Endodermal cell (in vitro differentiated cells): ENCODE data around the gene OSBPL3. TPM values are rescaled to one million over a fixed set of nuclear protein-coding genes. Genes with fewer than 3 reads are reported as not detected.

ENCODE experiments used
- DNase-seq: peaks from one replicate; pipeline ENCODE4 v3.0.0-alpha.2; 2017
- H3K27ac ChIP-seq: 2 replicates; pipeline ENCODE4 v1.5.1; 2013; ENCODE audit warnings: mild to moderate bottlenecking, low read depth, low read length, moderate library complexity
- H3K27me3 ChIP-seq: 2 replicates; pipeline ENCODE4 v1.6.1; 2013; ENCODE audit warnings: mild to moderate bottlenecking, low read length, moderate library complexity; ENCODE audit not compliant: insufficient read depth, control insufficient read depth, poor library complexity, severe bottlenecking
- H3K36me3 ChIP-seq: 2 replicates; pipeline ENCODE4 v1.7.0; 2013; ENCODE audit warnings: mild to moderate bottlenecking, low read length, moderate library complexity; ENCODE audit not compliant: control insufficient read depth, insufficient read depth
- H3K4me1 ChIP-seq: one replicate; pipeline ENCODE4 v1.7.0; 2013; ENCODE audit warnings: low read length; ENCODE audit not compliant: control insufficient read depth, insufficient read depth
- H3K4me3 ChIP-seq: 2 replicates; pipeline ENCODE4 v1.5.1; 2013; ENCODE audit warnings: mild to moderate bottlenecking, low read length, moderate library complexity
- H3K9ac ChIP-seq: 2 replicates; pipeline ENCODE4 v1.6.1; 2013; ENCODE audit warnings: mild to moderate bottlenecking, low read length, moderate library complexity; ENCODE audit not compliant: poor library complexity, severe bottlenecking; ENCODE audit errors: extremely low read depth
- H3K9me3 ChIP-seq: 2 replicates; pipeline ENCODE4 v1.6.1; 2013; ENCODE audit warnings: mild to moderate bottlenecking, low read length, moderate library complexity; ENCODE audit not compliant: control insufficient read depth
- H3K27ac Mint-ChIP-seq: 2 replicates; pipeline ENCODE4 v1.8.0; 2020; ENCODE audit warnings: mixed read lengths
- H3K27me3 Mint-ChIP-seq: 2 replicates; pipeline ENCODE4 v1.8.0; 2021; ENCODE audit warnings: mild to moderate bottlenecking, mixed read lengths; ENCODE audit not compliant: insufficient read depth
- H3K36me3 Mint-ChIP-seq: 2 replicates; pipeline ENCODE4 v1.8.0; 2020; ENCODE audit warnings: low read depth, mixed read lengths
- H3K4me1 Mint-ChIP-seq: 2 replicates; pipeline ENCODE4 v1.8.0; 2020; ENCODE audit warnings: mixed read lengths
- H3K4me3 Mint-ChIP-seq: 2 replicates; pipeline ENCODE4 v1.8.0; 2020; ENCODE audit warnings: mild to moderate bottlenecking, moderate library complexity, mixed read lengths
- H3K9me3 Mint-ChIP-seq: 2 replicates; pipeline ENCODE4 v1.8.0; 2020; ENCODE audit warnings: mild to moderate bottlenecking, mixed read lengths
- WGBS, 2 experiments: methylation state at CpG; one replicate each; pipeline versions ENCODE4 v1.1.5 to v1.1.7; 2013; ENCODE audit warnings: missing lambda C conversion rate in 2 of 2, mixed read lengths in 1 of 2; ENCODE audit not compliant: insufficient coverage in 1 of 2, insufficient read length in 1 of 2; 5-methylcytosine and 5-hydroxymethylcytosine counted together
- total RNA-seq, 2 donors: library from RNA; stranded (reverse); fragmentation: NEBNext Ultra II Directional in 1 of 2; extraction: Animal tissue kit (Norgen Biotek cat#: 25700) in 1 of 2; gene quantifications; 2 replicates in 1 of 2; 3 replicates in 1 of 2; pipeline ENCODE4 v1.2.1, GENCODE V29; 2021
- TF ChIP-seq, protein P1 (sequence below): fragments of 200-600 bp; sonication (generic); conservative IDR thresholded peaks from 2 replicates; pipeline ENCODE4 v1.5.0; 2021; ENCODE audit warnings: antibody characterized with exemption, mild to moderate bottlenecking

Gene OSBPL3
- total RNA-seq, 2 donors from 2014 or later, result 9.8 to 11.3 TPM

DNA sequence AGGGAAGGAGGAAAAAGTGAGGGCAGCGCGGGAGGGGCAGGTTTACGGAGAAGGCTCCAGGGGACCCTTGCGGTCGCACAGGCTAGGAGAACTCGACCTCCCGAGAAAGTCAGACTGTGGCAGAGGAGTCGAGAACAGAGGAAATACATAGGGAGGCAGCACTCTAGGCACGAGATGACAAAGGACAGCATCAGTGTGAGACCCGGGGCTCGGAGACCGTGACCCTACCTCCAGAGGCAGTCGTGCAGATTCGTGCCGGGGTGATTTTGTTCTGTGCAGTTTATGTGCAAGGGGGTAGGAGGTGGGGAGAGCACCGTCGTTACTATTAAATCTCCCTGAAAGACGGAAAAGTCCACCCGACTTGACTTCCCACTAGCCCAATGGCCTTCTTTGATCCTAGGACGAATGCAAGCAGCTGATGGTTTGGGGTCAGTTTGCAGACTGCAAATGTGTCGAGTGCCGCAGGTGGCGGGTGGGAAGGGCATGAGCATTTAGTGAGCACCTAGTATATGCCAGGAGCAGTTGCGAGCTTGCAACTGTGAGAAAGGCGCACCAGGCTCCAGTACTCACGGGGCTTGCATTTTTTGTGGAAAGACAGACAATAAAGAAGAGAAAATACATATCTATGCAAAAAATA, 674 bp upstream of the OSBPL3 start:
- peaks cover 42% of the 10 kb centered on the region for H3K27me3 ChIP-seq
- H3K9me3 ChIP-seq, result peaks cover 27% of the 10 kb centered on the region
- H3K4me1 Mint-ChIP-seq, result peaks cover 20% of the 10 kb centered on the region
- peaks cover 22% of the 10 kb centered on the region for H3K9me3 Mint-ChIP-seq
- H3K9ac ChIP-seq, result peak overlapping the region; percentile 50
- WGBS, 2 experiments, result 1 to 7% methylated on average over 11 to 26 of the region's 26 CpGs
- H3K27me3 Mint-ChIP-seq, result peaks cover 58% of the 10 kb centered on the region
- peak overlapping the region; percentile 55 for H3K27ac ChIP-seq
- H3K36me3 Mint-ChIP-seq, result peaks cover 1% of the 10 kb centered on the region
- DNase-seq, result no peak
- H3K4me3 ChIP-seq, result peak overlapping the region; percentile 87
- no peaks in the 10 kb centered on the region for H3K4me1 ChIP-seq
- peak overlapping the region; percentile 80 for H3K4me3 Mint-ChIP-seq
- TF ChIP-seq, protein P1, sequence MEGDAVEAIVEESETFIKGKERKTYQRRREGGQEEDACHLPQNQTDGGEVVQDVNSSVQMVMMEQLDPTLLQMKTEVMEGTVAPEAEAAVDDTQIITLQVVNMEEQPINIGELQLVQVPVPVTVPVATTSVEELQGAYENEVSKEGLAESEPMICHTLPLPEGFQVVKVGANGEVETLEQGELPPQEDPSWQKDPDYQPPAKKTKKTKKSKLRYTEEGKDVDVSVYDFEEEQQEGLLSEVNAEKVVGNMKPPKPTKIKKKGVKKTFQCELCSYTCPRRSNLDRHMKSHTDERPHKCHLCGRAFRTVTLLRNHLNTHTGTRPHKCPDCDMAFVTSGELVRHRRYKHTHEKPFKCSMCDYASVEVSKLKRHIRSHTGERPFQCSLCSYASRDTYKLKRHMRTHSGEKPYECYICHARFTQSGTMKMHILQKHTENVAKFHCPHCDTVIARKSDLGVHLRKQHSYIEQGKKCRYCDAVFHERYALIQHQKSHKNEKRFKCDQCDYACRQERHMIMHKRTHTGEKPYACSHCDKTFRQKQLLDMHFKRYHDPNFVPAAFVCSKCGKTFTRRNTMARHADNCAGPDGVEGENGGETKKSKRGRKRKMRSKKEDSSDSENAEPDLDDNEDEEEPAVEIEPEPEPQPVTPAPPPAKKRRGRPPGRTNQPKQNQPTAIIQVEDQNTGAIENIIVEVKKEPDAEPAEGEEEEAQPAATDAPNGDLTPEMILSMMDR, result no peak
- H3K36me3 ChIP-seq, result no peaks in the 10 kb centered on the region
- H3K27ac Mint-ChIP-seq, result peak overlapping the region; percentile 96

- Mint-ChIP-seq H3K9me3 (peaks cover 12% of the 10 kb centered on the region), H3K27ac (no peak overlapping the region), H3K27me3 (peaks cover 58% of the 10 kb centered on the region), H3K4me1 (peaks cover 20% of the 10 kb centered on the region), H3K4me3 (peak overlapping the region; percentile 80), H3K36me3 (peaks cover 1% of the 10 kb centered on the region)
- no peaks in the 10 kb centered on the region for H3K4me1 ChIP-seq
- TF ChIP-seq, protein P1, result peak; percentile 76
- peaks cover 18% of the 10 kb centered on the region for H3K9me3 ChIP-seq
- no peak overlapping the region for H3K9ac ChIP-seq
- H3K36me3 ChIP-seq, result no peaks in the 10 kb centered on the region
- H3K4me3 ChIP-seq, result peak overlapping the region; percentile 77
- WGBS, 2 experiments, result 0% methylated on average over 1 to 42 of the region's 42 CpGs
- no peak overlapping the region for H3K27ac ChIP-seq
- peaks cover 42% of the 10 kb centered on the region for H3K27me3 ChIP-seq
- peak; percentile 89 for DNase-seq
Observed at GRCh38 chr7:24979470-24979862, 512 bp downstream of the OSBPL3 start.

DNA sequence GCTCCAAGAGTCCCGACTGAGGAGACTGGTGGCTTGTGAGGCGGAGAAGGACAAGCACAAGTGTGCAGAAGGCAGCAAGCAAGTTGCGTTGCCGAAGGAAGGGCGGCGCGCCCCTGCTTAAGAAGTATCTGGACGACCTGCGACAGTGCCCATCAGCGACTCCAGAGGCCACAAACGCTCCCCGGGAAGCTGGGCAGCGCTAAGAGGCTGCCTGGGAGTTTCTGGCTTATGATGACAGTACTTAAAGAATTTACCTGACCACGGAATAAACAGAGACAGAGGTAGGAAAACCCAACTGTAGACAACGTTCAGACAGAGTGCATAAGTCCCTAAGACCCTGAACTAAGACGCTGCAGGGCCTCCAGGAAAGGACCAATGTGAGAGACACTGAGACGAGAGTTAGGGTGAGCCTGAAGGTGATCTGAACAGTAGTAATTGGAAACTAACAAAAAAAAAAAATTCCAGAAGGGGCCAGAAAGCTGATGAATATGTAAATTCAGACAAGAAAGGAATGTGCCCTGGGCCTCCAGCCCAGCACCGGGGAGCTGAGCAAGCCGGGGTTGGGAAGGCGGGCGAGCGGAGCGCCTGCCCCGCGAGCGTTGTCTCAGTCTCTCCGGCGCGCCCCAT, 1.0 kb downstream of the OSBPL3 start:
- Histone ChIP-seq H3K27me3 (peaks cover 42% of the 10 kb centered on the region), H3K4me1 (no peaks in the 10 kb centered on the region), H3K9ac (no peak overlapping the region), H3K4me3 (peak overlapping the region; percentile 77), H3K27ac (no peak overlapping the region), H3K9me3 (peaks cover 13% of the 10 kb centered on the region), H3K36me3 (no peaks in the 10 kb centered on the region)
- Mint-ChIP-seq H3K36me3 (no peaks in the 10 kb centered on the region), H3K27ac (no peak overlapping the region), H3K4me1 (peaks cover 20% of the 10 kb centered on the region), H3K9me3 (peaks cover 7% of the 10 kb centered on the region), H3K27me3 (peaks cover 57% of the 10 kb centered on the region), H3K4me3 (peak overlapping the region; percentile 80)
- WGBS, 2 experiments, result 9 to 21% methylated on average over 11 to 29 of the region's 29 CpGs
- TF ChIP-seq, protein P1, result no peak
- peak; percentile 75 for DNase-seq
